Inflammatory macrophage treated with lipopolysaccharide for 4 hours (primary cell): Measurements from ENCODE around the gene GAL3ST2.

ENCODE experiments used
- DNase-seq: peaks from one replicate; pipeline ENCODE4 v3.0.0-alpha.2; 2020

Gene GAL3ST2

GRCh38 chr2:241846406-241846805 lies 69.8 kb downstream of the GAL3ST2 start:
- DNase-seq = no peak

- no peak for DNase-seq
Observed at GRCh38 chr2:241848761-241849615, 72.4 kb downstream of the GAL3ST2 start.

- DNase-seq = no peak
Observed at GRCh38 chr2:241849616-241850543, 73.3 kb downstream of the GAL3ST2 start.

- DNase-seq = no peak
Observed at GRCh38 chr2:241850544-241851324, 74.1 kb downstream of the GAL3ST2 start.

GRCh38 chr2:241851325-241852115 lies 74.9 kb downstream of the GAL3ST2 start:
- DNase-seq = no peak

GRCh38 chr2:241852116-241852980 lies 75.7 kb downstream of the GAL3ST2 start:
- DNase-seq = no peak

- DNase-seq = no peak
Observed at GRCh38 chr2:241852981-241853631, 76.5 kb downstream of the GAL3ST2 start.
